ENCODE measurements around the gene LPIN1.

LPIN1 gene

GRCh38 chr2:11781602-11782001 is 35.2 kb downstream of the LPIN1 start:
- WGBS (ENCODE audit: insufficient coverage, insufficient read length): no CpG with 5 or more reads among the region's 3 CpGs
- H3K9me3 ChIP-seq (ENCODE audit: control insufficient read depth, insufficient read depth, low read length): no peaks in the 10 kb centered on the region

DNA sequence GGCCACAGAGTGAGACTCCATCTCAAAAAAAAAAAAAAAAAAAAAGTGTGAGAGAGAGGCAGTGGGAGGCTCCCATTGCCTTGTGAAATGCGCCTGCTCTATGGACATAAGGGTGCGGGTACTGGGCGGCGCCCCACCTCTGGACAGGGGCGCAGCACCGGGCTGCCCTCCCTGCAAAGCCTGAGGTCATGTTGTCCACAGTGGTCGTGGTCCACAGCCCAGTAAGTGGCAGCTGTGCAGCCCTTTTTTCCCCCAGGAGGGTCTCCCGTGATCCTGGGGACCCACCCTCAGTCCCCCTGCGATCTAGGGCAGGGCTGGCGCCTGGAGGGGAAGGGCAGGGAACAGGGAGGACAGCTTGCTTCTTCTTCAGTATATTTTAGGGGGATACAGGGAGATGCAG is 37.8 kb downstream of the LPIN1 start:
- WGBS (ENCODE audit: insufficient coverage, insufficient read length): no CpG with 5 or more reads among the region's 10 CpGs
- no peaks in the 10 kb centered on the region for H3K4me1 ChIP-seq (ENCODE audit: control insufficient read depth, insufficient read depth, low read length)
- no peak for DNase-seq (ENCODE audit: low read depth, low spot score)
- no peaks in the 10 kb centered on the region for H3K27me3 ChIP-seq (ENCODE audit: control insufficient read depth, insufficient read depth, low read length)
- H3K27ac ChIP-seq (ENCODE audit: low read length): no peak overlapping the region
- no peaks in the 10 kb centered on the region for H3K9me3 ChIP-seq (ENCODE audit: control insufficient read depth, insufficient read depth, low read length)
- peaks cover 2% of the 10 kb centered on the region; the same call in 1 of the 2 replicates for H3K36me3 ChIP-seq (ENCODE audit: control insufficient read depth, insufficient read depth, low read length)
- H3K4me3 ChIP-seq (ENCODE audit: low read length): no peak overlapping the region

More at GRCh38 chr2:11781602-11782001, 35.2 kb downstream of the LPIN1 start:
- DNase-seq (ENCODE audit: low read depth, low spot score): no peak
- Histone ChIP-seq H3K27ac (ENCODE audit: low read length) (no peak overlapping the region), H3K4me3 (ENCODE audit: low read length) (no peak overlapping the region), H3K4me1 (ENCODE audit: control insufficient read depth, insufficient read depth, low read length) (no peaks in the 10 kb centered on the region), H3K27me3 (ENCODE audit: control insufficient read depth, insufficient read depth, low read length) (no peaks in the 10 kb centered on the region), H3K36me3 (ENCODE audit: control insufficient read depth, insufficient read depth, low read length) (no peaks in the 10 kb centered on the region)

- WGBS (ENCODE audit: insufficient coverage, insufficient read length): no CpG with 5 or more reads among the region's 50 CpGs
- peak; percentile 35 for DNase-seq (ENCODE audit: low read depth, low spot score)
- Histone ChIP-seq H3K27me3 (ENCODE audit: control insufficient read depth, insufficient read depth, low read length) (no peaks in the 10 kb centered on the region), H3K9me3 (ENCODE audit: control insufficient read depth, insufficient read depth, low read length) (no peaks in the 10 kb centered on the region), H3K4me3 (ENCODE audit: low read length) (peak overlapping the region; percentile 22; the same call in 1 of the 2 replicates), H3K27ac (ENCODE audit: low read length) (no peak overlapping the region), H3K4me1 (ENCODE audit: control insufficient read depth, insufficient read depth, low read length) (no peaks in the 10 kb centered on the region), H3K36me3 (ENCODE audit: control insufficient read depth, insufficient read depth, low read length) (peaks cover 3% of the 10 kb centered on the region; the same call in 1 of the 2 replicates)
Observed at GRCh38 chr2:11784747-11785610, 38.5 kb downstream of the LPIN1 start.

DNA sequence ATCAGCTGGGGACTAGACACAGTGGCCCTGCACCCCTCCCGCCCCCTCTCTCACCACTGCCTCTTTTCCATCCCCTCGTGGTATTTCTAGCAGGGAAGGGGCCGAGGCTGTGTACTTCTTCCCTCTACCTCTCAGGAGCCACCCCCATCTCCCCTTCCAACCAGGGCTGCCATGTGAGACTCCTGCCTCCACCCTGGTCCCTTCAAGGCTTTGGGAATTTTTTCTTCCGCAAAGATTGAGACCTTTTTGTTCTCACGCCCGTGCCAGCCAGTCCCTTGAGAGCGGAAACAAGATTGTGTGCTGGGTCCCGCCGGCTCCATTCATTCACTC is 39.1 kb downstream of the LPIN1 start:
- Histone ChIP-seq H3K9me3 (ENCODE audit: control insufficient read depth, insufficient read depth, low read length) (no peaks in the 10 kb centered on the region), H3K4me1 (ENCODE audit: control insufficient read depth, insufficient read depth, low read length) (no peaks in the 10 kb centered on the region), H3K4me3 (ENCODE audit: low read length) (no peak overlapping the region), H3K27me3 (ENCODE audit: control insufficient read depth, insufficient read depth, low read length) (no peaks in the 10 kb centered on the region), H3K27ac (ENCODE audit: low read length) (no peak overlapping the region), H3K36me3 (ENCODE audit: control insufficient read depth, insufficient read depth, low read length) (peaks cover 3% of the 10 kb centered on the region; the same call in 1 of the 2 replicates)
- DNase-seq (ENCODE audit: low read depth, low spot score): no peak
- WGBS (ENCODE audit: insufficient coverage, insufficient read length): no CpG with 5 or more reads among the region's 9 CpGs

GRCh38 chr2:11786191-11786590 is 39.8 kb downstream of the LPIN1 start:
- Histone ChIP-seq H3K36me3 (ENCODE audit: control insufficient read depth, insufficient read depth, low read length) (peaks cover 3% of the 10 kb centered on the region; the same call in 1 of the 2 replicates), H3K27me3 (ENCODE audit: control insufficient read depth, insufficient read depth, low read length) (no peaks in the 10 kb centered on the region), H3K4me3 (ENCODE audit: low read length) (no peak overlapping the region), H3K9me3 (ENCODE audit: control insufficient read depth, insufficient read depth, low read length) (no peaks in the 10 kb centered on the region), H3K4me1 (ENCODE audit: control insufficient read depth, insufficient read depth, low read length) (no peaks in the 10 kb centered on the region), H3K27ac (ENCODE audit: low read length) (no peak overlapping the region)
- no peak for DNase-seq (ENCODE audit: low read depth, low spot score)
- WGBS (ENCODE audit: insufficient coverage, insufficient read length): no CpG with 5 or more reads among the region's 9 CpGs

DNA sequence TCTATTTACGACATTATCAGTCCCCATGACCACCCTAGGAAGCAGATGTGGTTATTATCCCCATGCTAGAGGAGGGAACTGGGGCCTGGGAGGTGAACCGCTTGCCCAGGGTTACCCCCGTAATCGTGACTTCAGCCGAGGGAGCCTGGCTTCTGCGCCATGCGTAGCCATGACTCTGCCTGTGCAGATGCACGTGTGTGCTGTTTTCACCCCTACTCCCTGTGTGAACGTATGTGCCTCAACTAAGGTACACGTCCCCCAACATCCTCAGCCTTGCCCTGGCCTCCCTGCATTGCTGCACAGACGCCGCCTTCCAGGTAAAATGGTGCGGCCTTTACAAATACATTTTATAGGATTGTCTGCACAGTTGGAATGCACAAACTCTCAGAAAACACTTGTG is 40.2 kb downstream of the LPIN1 start:
- Histone ChIP-seq H3K27ac (ENCODE audit: low read length) (no peak overlapping the region), H3K4me3 (ENCODE audit: low read length) (no peak overlapping the region), H3K36me3 (ENCODE audit: control insufficient read depth, insufficient read depth, low read length) (peaks cover 3% of the 10 kb centered on the region; the same call in 1 of the 2 replicates), H3K9me3 (ENCODE audit: control insufficient read depth, insufficient read depth, low read length) (no peaks in the 10 kb centered on the region), H3K27me3 (ENCODE audit: control insufficient read depth, insufficient read depth, low read length) (no peaks in the 10 kb centered on the region), H3K4me1 (ENCODE audit: control insufficient read depth, insufficient read depth, low read length) (no peaks in the 10 kb centered on the region)
- DNase-seq (ENCODE audit: low read depth, low spot score): no peak
- no CpG with 5 or more reads among the region's 13 CpGs for WGBS (ENCODE audit: insufficient coverage, insufficient read length)

GRCh38 chr2:11787991-11788390 is 41.6 kb downstream of the LPIN1 start:
- DNase-seq (ENCODE audit: low read depth, low spot score): no peak
- Histone ChIP-seq H3K4me1 (ENCODE audit: control insufficient read depth, insufficient read depth, low read length) (no peaks in the 10 kb centered on the region), H3K9me3 (ENCODE audit: control insufficient read depth, insufficient read depth, low read length) (no peaks in the 10 kb centered on the region), H3K36me3 (ENCODE audit: control insufficient read depth, insufficient read depth, low read length) (peaks cover 3% of the 10 kb centered on the region; the same call in 1 of the 2 replicates), H3K27ac (ENCODE audit: low read length) (no peak overlapping the region), H3K4me3 (ENCODE audit: low read length) (no peak overlapping the region), H3K27me3 (ENCODE audit: control insufficient read depth, insufficient read depth, low read length) (no peaks in the 10 kb centered on the region)
- WGBS (ENCODE audit: insufficient coverage, insufficient read length): no CpG with 5 or more reads among the region's 9 CpGs

- H3K27me3 ChIP-seq (ENCODE audit: control insufficient read depth, insufficient read depth, low read length): no peaks in the 10 kb centered on the region
- H3K36me3 ChIP-seq (ENCODE audit: control insufficient read depth, insufficient read depth, low read length): peaks cover 3% of the 10 kb centered on the region; the same call in 1 of the 2 replicates
- no CpG with 5 or more reads among the region's 7 CpGs for WGBS (ENCODE audit: insufficient coverage, insufficient read length)
- no peaks in the 10 kb centered on the region for H3K4me1 ChIP-seq (ENCODE audit: control insufficient read depth, insufficient read depth, low read length)
- no peaks in the 10 kb centered on the region for H3K9me3 ChIP-seq (ENCODE audit: control insufficient read depth, insufficient read depth, low read length)
- no peak overlapping the region for H3K27ac ChIP-seq (ENCODE audit: low read length)
- DNase-seq (ENCODE audit: low read depth, low spot score): no peak
- no peak overlapping the region for H3K4me3 ChIP-seq (ENCODE audit: low read length)
Observed at GRCh38 chr2:11788461-11789124, 42.2 kb downstream of the LPIN1 start.

DNA sequence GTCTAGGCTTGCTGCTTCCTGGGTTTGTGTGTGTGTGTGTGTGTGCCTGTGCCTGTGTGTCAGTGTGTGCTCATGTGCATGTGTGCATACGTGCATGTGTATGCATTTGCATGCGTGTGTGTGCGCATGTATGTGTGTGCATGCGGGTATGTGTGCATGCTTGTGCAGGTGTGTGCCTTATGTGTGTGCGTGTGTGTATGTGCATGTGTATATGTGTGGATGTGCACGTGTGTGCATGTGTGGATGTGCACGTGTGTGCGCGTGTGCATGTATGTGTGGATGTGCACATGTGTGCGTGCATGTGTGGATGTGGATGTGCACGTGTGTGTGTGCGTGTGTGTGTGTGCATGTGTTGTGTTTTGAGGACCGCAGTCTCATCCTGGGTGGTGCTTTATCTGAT is 42.8 kb downstream of the LPIN1 start:
- no peaks in the 10 kb centered on the region for H3K27me3 ChIP-seq (ENCODE audit: control insufficient read depth, insufficient read depth, low read length)
- no CpG with 5 or more reads among the region's 13 CpGs for WGBS (ENCODE audit: insufficient coverage, insufficient read length)
- no peak overlapping the region for H3K4me3 ChIP-seq (ENCODE audit: low read length)
- DNase-seq (ENCODE audit: low read depth, low spot score): no peak
- H3K36me3 ChIP-seq (ENCODE audit: control insufficient read depth, insufficient read depth, low read length): peaks cover 3% of the 10 kb centered on the region; the same call in 1 of the 2 replicates
- H3K27ac ChIP-seq (ENCODE audit: low read length): no peak overlapping the region
- no peaks in the 10 kb centered on the region for H3K4me1 ChIP-seq (ENCODE audit: control insufficient read depth, insufficient read depth, low read length)
- H3K9me3 ChIP-seq (ENCODE audit: control insufficient read depth, insufficient read depth, low read length): no peaks in the 10 kb centered on the region

- no CpG with 5 or more reads among the region's 7 CpGs for WGBS (ENCODE audit: insufficient coverage, insufficient read length)
- H3K27ac ChIP-seq (ENCODE audit: low read length): no peak overlapping the region
Observed at GRCh38 chr2:11790228-11790627, 43.8 kb downstream of the LPIN1 start.

More at GRCh38 chr2:11790228-11790627, 43.8 kb downstream of the LPIN1 start:
- Histone ChIP-seq H3K4me1 (ENCODE audit: control insufficient read depth, insufficient read depth, low read length) (no peaks in the 10 kb centered on the region), H3K9me3 (ENCODE audit: control insufficient read depth, insufficient read depth, low read length) (no peaks in the 10 kb centered on the region), H3K36me3 (ENCODE audit: control insufficient read depth, insufficient read depth, low read length) (peaks cover 3% of the 10 kb centered on the region; the same call in 1 of the 2 replicates), H3K4me3 (ENCODE audit: low read length) (no peak overlapping the region; the same call in 1 of the 2 replicates), H3K27me3 (ENCODE audit: control insufficient read depth, insufficient read depth, low read length) (no peaks in the 10 kb centered on the region)
- no peak for DNase-seq (ENCODE audit: low read depth, low spot score)

Measured in iPS DF 6.9 (cell line).